ENCODE results near the gene ABR. TPM values are rescaled to one million over a fixed set of nuclear protein-coding genes. Genes with fewer than 3 reads are reported as not detected.

Gene ABR
- total and polyA plus RNA-seq, 2 of the 8 experiments (the other 6 are each of a cell fraction or from before 2014, with no cell fraction given), result 44.8 to 47.2 TPM

GRCh38 chr17:1002412-1002753, 177.4 kb downstream of the ABR start:
- H2AK5ac ChIP-seq (ENCODE audit: low read depth, low read length), result no peak overlapping the region
- no peaks in the 10 kb centered on the region for H3K23me2 ChIP-seq (ENCODE audit: low read depth, low read length)
- DNase-seq (ENCODE audit: low read depth in 1 of 2, low spot score in 2 of 2) (no peak), FAIRE-seq (no peak)
- H2BK20ac ChIP-seq (ENCODE audit: low read length), result no peak overlapping the region
- no peak overlapping the region for H3K9ac ChIP-seq (replicated peaks in 1 of 4; ENCODE audit: extremely low read depth in 1 of 4, low read depth in 3 of 4, low read length in 3 of 4)
- no peak overlapping the region for H3K56ac ChIP-seq (replicated peaks; ENCODE audit: insufficient read length, low read depth, low read length)
- no peak overlapping the region for H3K4me2 ChIP-seq (ENCODE audit: insufficient read depth in 1 of 2, low read depth in 2 of 2, low read length in 2 of 2)
- H2BK120ac ChIP-seq (replicated peaks; ENCODE audit: low read depth, low read length), result no peak overlapping the region
- peaks cover 2 to 4% of the 10 kb centered on the region in 2 experiments for H4K20me1 ChIP-seq (replicated peaks in 1 of 2; ENCODE audit: control insufficient read depth in 1 of 2, insufficient read depth in 2 of 2, low read length in 2 of 2)
- H3K79me2 ChIP-seq (ENCODE audit: control insufficient read depth in 1 of 2, insufficient read depth in 2 of 2, low read length in 2 of 2), result peaks cover 0 to 10% of the 10 kb centered on the region in 2 experiments; a peak in 2 of 4 replicates
- no peak overlapping the region for H4K8ac ChIP-seq (ENCODE audit: extremely low read depth, insufficient read depth, low read length)
- H3K23ac ChIP-seq (ENCODE audit: insufficient read length), result no peak overlapping the region
- H3K4me1 ChIP-seq (replicated peaks in 1 of 4; ENCODE audit: control insufficient read depth in 3 of 4, insufficient read depth in 4 of 4, low read length in 3 of 4), result peaks cover 0 to 5% (median 1%) of the 10 kb centered on the region in 4 experiments; a peak in 5 of 7 replicates
- H3K18ac ChIP-seq (ENCODE audit: extremely low read depth, low read length), result no peak overlapping the region
- no peak overlapping the region for H2BK5ac ChIP-seq (ENCODE audit: low read depth, low read length)
- POLR2A ChIA-PET (ENCODE audit: partially characterized antibody), result interaction anchor here (1.4 kb wide), 1 partner anchor 10 kb away, joined by 6 read pairs; no protein-coding TSS in a partner anchor
- H3K9me3 ChIP-seq (ENCODE audit: insufficient read depth in 2 of 2, low read depth in 1 of 2, low read length in 1 of 2), result no peaks in the 10 kb centered on the region
- no peak overlapping the region for H2BK15ac ChIP-seq (ENCODE audit: low read length)
- no peak overlapping the region for H4K5ac ChIP-seq (ENCODE audit: insufficient read length, low read depth, low read length)
- no peaks in the 10 kb centered on the region for H3K27me3 ChIP-seq (replicated peaks in 1 of 4; ENCODE audit: control insufficient read depth in 3 of 4, extremely low read depth in 1 of 4, insufficient read depth in 3 of 4, low read length in 3 of 4)
- no peak overlapping the region for H3K4me3 ChIP-seq (ENCODE audit: extremely low read depth in 1 of 4, insufficient read depth in 2 of 4, low read depth in 3 of 4, low read length in 4 of 4)
- H3K4ac ChIP-seq (replicated peaks; ENCODE audit: insufficient read length, low read depth, low read length), result no peak overlapping the region
- H3K36me3 ChIP-seq (ENCODE audit: control insufficient read depth in 2 of 4, insufficient read depth in 4 of 4, low read length in 3 of 4), result peaks cover 6 to 28% (median 17%) of the 10 kb centered on the region in 4 experiments
- H3K27ac ChIP-seq (ENCODE audit: low read depth, low read length), result no peak overlapping the region
- 90% methylated on average over 4 of the region's 4 CpGs; no CpG with 5 or more reads in 1 of the 2 experiments for WGBS, 2 experiments (ENCODE audit: extremely low coverage in 1 of 2, insufficient coverage in 1 of 2, insufficient read length in 1 of 2, insufficient replicate concordance in 2 of 2, low coverage in 1 of 2, low lambda C conversion rate in 2 of 2, missing lambda C conversion rate in 1 of 2)
- H4K91ac ChIP-seq (replicated peaks; ENCODE audit: insufficient read length, low read length), result no peak overlapping the region
- H3K14ac ChIP-seq (ENCODE audit: insufficient read length), result no peak overlapping the region
- no peak overlapping the region for H2BK12ac ChIP-seq (ENCODE audit: low read depth, low read length)
- peaks cover 7% of the 10 kb centered on the region; the same call in 1 of the 2 replicates for H3K79me1 ChIP-seq (ENCODE audit: low read depth, low read length)
- CTCF ChIA-PET (ENCODE audit: partially characterized antibody), result interaction anchor here (0.6 to 12.7 kb wide), 6 partner anchors 12 to 287 kb away, joined by 3 to 144 read pairs (median 3); no protein-coding TSS in a partner anchor
- no peak overlapping the region for H2AFZ ChIP-seq (ENCODE audit: low read length)
- TF ChIP-seq JUND (IDR thresholded peaks at IDR 0.05; ENCODE audit: low read length) (no peak), CTBP2 (IDR thresholded peaks at IDR 0.05; ENCODE audit: borderline replicate concordance, insufficient read depth, insufficient read length, low read length) (no peak), CHD2 (IDR thresholded peaks at IDR 0.05; ENCODE audit: low read length) (no peak), USF2 (IDR thresholded peaks at IDR 0.05; ENCODE audit: low read length) (no peak), TBP (IDR thresholded peaks at IDR 0.05; ENCODE audit: low read depth, low read length) (no peak), BCL11A (IDR thresholded peaks at IDR 0.05; ENCODE audit: low read depth in 2 of 2, low read length in 2 of 2) (no peak)
